Left lung (tissue), 10 donors: ENCODE data around the gene PPIL1. TPM values are rescaled to one million over a fixed set of nuclear protein-coding genes. Genes with fewer than 3 reads are reported as not detected.

Experiments used
- ATAC-seq: fragments of 200-7000 bp; cut with Tn5 transposase; one replicate; pipeline ENCODE4 v1.9.1; 2020; ENCODE audit warnings: moderate library complexity
- DNase-seq, 4 donors: peaks; one replicate each; pipeline ENCODE4 v3.0.0-alpha.2; 2013 to 2020
- H3K27ac ChIP-seq, 2 donors: fragments of 200-600 bp; sonication (generic) in 1 of 2; one replicate each; pipeline versions ENCODE4 v1.5.0 to v1.8.0; 2020 to 2021
- H3K27me3 ChIP-seq, 2 donors: fragments of 200-600 bp; sonication (generic) in 1 of 2; one replicate each; pipeline versions ENCODE4 v1.5.0 to v1.8.0; 2020 to 2021
- H3K36me3 ChIP-seq, 2 donors: fragments of 200-600 bp; sonication (generic) in 1 of 2; one replicate each; pipeline versions ENCODE4 v1.5.0 to v1.8.0; 2020 to 2021
- H3K4me1 ChIP-seq, 2 donors: fragments of 200-600 bp; one replicate each; pipeline ENCODE4 v1.8.0; 2021
- H3K4me3 ChIP-seq, 2 donors: fragments of 200-600 bp; sonication (generic) in 1 of 2; one replicate each; pipeline versions ENCODE4 v1.5.0 to v1.8.0; 2020 to 2021; ENCODE audit warnings: mild to moderate bottlenecking in 1 of 2
- H3K9me3 ChIP-seq, 2 donors: fragments of 200-600 bp; sonication (generic) in 1 of 2; one replicate each; pipeline versions ENCODE4 v1.5.0 to v1.8.0; 2020 to 2021
- CTCF ChIP-seq, 2 donors: fragments of 200-600 bp; sonication (generic) in 1 of 2; IDR thresholded peaks; one replicate each; pipeline versions ENCODE4 v1.5.0 to v1.8.0; 2021; ENCODE audit warnings: antibody characterized with exemption in 2 of 2
- intact Hi-C, 2 donors: fragments of 100-400 bp; cut with DNase I; formaldehyde crosslinking; loops; one replicate each; pipeline versions ENCODE4 v1.11.2 to v1.14.2; 2022
- polyA plus RNA-seq, 6 donors: library from polyadenylated mRNA; unstranded; fragments of 120-200 nt; gene quantifications; one replicate each; pipeline ENCODE4 v1.2.1, GENCODE V29; 2013; ENCODE audit not compliant: insufficient read length in 6 of 6
- total RNA-seq, 2 donors: library from RNA; stranded (reverse); fragmentation: NEBNext Ultra II Directional; extraction: Animal tissue kit (Norgen Biotek cat#: 25700); gene quantifications; one replicate each; pipeline ENCODE4 v1.2.1, GENCODE V29; 2021
- donor health status: DM: no; HTN: yes; CAD: no.
- donor health status: DM: no; HTN: no; CAD: no.

The PPIL1 gene
- total and polyA plus RNA-seq, 8 donors = 19.6 to 45.3 (median 34.5) TPM

GRCh38 chr6:36809156-36809555, 65.4 kb downstream of the PPIL1 start:
- Histone ChIP-seq H3K27ac (no peak overlapping the region), H3K36me3 (no peaks in the 10 kb centered on the region), H3K4me1 (no peaks in the 10 kb centered on the region), H3K27me3 (peaks cover 0 to 8% of the 10 kb centered on the region in 2 donors), H3K4me3 (no peak overlapping the region), H3K9me3 (no peaks in the 10 kb centered on the region)
- intact Hi-C loops = no loop called here
- ATAC-seq = no peak
- no peak for TF ChIP-seq CTCF (IDR thresholded peaks at IDR 0.05)
- no peak for DNase-seq

DNA sequence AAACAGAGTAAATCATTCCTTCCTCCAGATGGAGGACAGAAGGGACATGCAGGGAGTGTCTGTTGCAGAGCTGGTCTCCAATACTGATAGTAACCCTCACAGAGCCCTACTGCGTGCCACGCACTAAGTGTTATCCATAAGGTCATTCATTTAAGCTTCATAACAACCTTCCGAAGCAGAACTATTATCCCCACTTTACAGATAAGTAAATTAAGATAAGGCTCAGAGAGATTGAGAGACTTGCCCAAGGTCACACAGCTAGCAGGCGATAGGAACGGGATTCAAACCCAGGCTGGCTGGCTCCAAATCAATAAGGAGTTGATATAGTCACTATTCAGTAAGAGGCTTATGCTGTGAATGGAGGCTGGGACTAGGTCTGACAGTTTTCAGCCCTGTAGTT, 66.0 kb downstream of the PPIL1 start:
- no peak overlapping the region for H3K4me3 ChIP-seq
- no peak for TF ChIP-seq CTCF (IDR thresholded peaks at IDR 0.05)
- no peak overlapping the region for H3K27ac ChIP-seq
- peaks cover 0 to 8% of the 10 kb centered on the region in 2 donors for H3K27me3 ChIP-seq
- ATAC-seq (no peak), DNase-seq (no peak)
- no peaks in the 10 kb centered on the region for H3K36me3 ChIP-seq
- no peaks in the 10 kb centered on the region for H3K4me1 ChIP-seq
- intact Hi-C loops = no loop called here
- no peaks in the 10 kb centered on the region for H3K9me3 ChIP-seq

GRCh38 chr6:36807750-36808149, 66.9 kb downstream of the PPIL1 start:
- intact Hi-C loops = no loop called here

GRCh38 chr6:36807143-36807542, 67.5 kb downstream of the PPIL1 start:
- TF ChIP-seq CTCF (IDR thresholded peaks at IDR 0.05) = no peak
- Histone ChIP-seq H3K4me3 (no peak overlapping the region), H3K27me3 (peaks cover 0 to 8% of the 10 kb centered on the region in 2 donors), H3K27ac (no peak overlapping the region), H3K4me1 (no peaks in the 10 kb centered on the region), H3K9me3 (no peaks in the 10 kb centered on the region), H3K36me3 (no peaks in the 10 kb centered on the region)
- DNase-seq (no peak), ATAC-seq (no peak)
- intact Hi-C loops = no loop called here

More at GRCh38 chr6:36807750-36808149, 66.9 kb downstream of the PPIL1 start:
- TF ChIP-seq CTCF (IDR thresholded peaks at IDR 0.05) = no peak
- ATAC-seq = no peak
- H3K4me3 ChIP-seq = no peak overlapping the region
- no peaks in the 10 kb centered on the region for H3K4me1 ChIP-seq
- H3K27me3 ChIP-seq = peaks cover 0 to 8% of the 10 kb centered on the region in 2 donors
- H3K36me3 ChIP-seq = no peaks in the 10 kb centered on the region
- DNase-seq = no peak
- H3K27ac ChIP-seq = no peak overlapping the region
- no peaks in the 10 kb centered on the region for H3K9me3 ChIP-seq

DNA sequence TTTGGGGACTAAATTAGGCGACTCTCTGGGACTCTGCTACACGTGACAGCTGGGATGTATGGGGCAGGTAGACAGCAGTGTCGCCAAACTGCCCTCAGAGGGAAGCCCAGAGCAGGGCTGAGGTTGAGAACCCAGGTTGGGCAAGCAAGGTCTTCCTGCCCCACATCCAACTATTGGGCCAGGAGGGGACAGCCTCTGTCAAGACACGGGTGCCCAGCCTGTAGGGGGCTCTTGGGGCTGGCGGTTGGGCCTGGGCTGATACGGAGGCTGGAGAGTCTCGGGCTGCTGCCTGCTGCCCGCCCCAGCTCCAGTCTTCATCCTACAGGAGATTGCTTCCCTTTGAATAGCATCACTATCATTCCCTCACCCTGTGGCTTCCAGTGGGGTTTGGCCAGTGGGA, 68.7 kb downstream of the PPIL1 start:
- H3K4me3 ChIP-seq = no peak overlapping the region
- no peaks in the 10 kb centered on the region for H3K9me3 ChIP-seq
- no peak for ATAC-seq
- no peaks in the 10 kb centered on the region for H3K36me3 ChIP-seq
- DNase-seq = no peak
- intact Hi-C loops = no loop called here
- H3K4me1 ChIP-seq = no peaks in the 10 kb centered on the region
- TF ChIP-seq CTCF (IDR thresholded peaks at IDR 0.05) = no peak
- peaks cover 0 to 8% of the 10 kb centered on the region in 2 donors for H3K27me3 ChIP-seq
- H3K27ac ChIP-seq = no peak overlapping the region
